HG03108 (cell line): ENCODE measurements around the gene OR8A1.
"Not testable (repeated sequence)": the region's sequence is repeated elsewhere in the genome, so short reads cannot be mapped to it uniquely, and the experiment has no call there.

Source experiments
- ATAC-seq: cut with Tn5 transposase; IDR thresholded peaks from one replicate; pipeline ENCODE4 v1.9.1; 2021; ENCODE audit warnings: moderate library complexity; ENCODE audit not compliant: unreplicated experiment

Gene OR8A1

DNA sequence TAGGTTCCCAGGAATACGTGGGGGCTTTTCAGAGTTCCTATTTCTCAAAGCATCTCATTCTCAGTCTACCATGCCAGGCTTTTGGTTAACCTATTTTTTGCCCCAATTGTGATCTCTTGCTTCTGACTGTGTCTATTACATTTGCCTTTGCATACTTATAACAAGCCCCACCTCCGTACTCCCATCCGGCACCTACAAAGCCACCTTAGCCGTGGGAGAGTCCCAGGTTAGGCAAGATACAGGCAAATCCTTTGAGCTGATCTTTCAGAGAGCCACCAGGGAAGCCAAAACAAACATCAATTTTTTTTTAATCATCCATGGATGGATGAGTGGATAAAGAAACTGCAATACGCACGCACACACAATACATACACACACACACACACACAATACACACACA, 22.8 kb downstream of the OR8A1 start:
- no peak for ATAC-seq

GRCh38 chr11:124595302-124595701, 25.5 kb downstream of the OR8A1 start:
- ATAC-seq, result no peak

DNA sequence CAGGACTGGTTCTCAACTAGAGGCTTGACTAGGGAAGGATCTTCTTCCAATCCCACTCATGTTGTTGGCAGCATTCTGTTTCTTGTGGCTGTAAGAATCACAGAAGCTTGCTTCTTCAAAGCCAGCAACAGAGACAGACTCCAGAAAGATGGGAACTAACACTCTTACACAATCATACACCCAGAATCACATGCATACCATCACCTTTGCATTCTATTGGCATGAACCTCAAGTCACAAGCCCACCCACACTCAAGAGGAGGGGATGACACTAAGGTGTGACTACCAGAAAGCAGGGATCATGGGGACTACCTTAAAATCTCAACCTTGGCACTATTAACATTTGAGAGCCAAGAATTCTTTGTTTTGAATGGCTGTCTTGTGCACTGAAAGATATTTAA, 27.8 kb downstream of the OR8A1 start:
- no peak for ATAC-seq

DNA sequence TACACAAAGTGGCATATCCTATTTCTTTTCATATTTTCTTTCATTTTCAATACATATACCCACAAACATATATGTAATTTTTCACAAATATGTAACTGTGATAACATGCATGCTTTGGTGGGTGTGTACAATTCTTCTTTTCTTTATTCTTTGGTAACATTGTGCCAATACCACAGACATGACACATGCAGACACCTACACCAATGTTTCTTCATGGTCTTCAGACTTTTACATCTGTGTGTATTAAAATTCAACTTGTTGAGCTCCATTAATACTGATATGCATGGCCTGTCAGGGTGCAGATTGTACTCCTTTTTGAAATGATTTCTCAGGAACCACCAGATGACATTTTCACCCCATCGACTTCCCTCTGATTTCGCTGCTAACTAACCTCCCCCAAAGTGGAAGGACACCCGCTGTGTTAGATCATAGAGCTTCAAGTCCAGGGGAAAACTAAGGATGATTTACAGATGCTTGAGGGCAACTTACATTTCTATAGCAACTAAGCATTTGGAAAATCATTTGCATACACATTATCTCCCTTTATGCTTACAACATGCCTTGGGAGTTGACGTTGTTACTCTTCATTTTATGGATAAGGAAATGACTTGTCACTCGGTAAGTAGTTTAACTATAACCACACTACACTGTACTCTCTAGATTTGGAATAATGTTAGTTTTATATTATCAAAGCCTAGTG, 31.0 kb downstream of the OR8A1 start:
- ATAC-seq, result no peak

- ATAC-seq, result no peak
Measured at GRCh38 chr11:124602193-124602592, 32.4 kb downstream of the OR8A1 start.

- not testable (repeated sequence) for ATAC-seq
Measured at GRCh38 chr11:124602723-124603122, 32.9 kb downstream of the OR8A1 start.

- ATAC-seq, result no peak
Measured at GRCh38 chr11:124605719-124606118, 35.9 kb downstream of the OR8A1 start.

DNA sequence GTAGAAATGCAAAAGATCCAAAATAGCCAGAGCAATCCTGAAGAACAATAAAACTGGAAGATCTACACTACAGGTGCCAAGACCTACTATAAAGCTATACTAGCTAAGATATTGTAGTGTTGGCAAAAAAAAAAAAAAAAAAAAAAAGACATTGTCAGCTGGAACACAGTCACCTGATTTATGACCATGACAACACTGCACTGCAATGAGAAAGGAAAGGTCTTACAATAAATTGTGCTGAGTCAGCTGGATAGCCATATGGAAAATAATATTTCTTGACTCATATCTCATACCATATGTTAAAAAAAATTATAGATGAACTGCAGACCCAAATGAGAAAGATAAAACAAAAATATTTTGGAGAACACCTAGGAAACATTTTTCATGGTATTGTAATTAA, 38.4 kb downstream of the OR8A1 start:
- no peak for ATAC-seq

DNA sequence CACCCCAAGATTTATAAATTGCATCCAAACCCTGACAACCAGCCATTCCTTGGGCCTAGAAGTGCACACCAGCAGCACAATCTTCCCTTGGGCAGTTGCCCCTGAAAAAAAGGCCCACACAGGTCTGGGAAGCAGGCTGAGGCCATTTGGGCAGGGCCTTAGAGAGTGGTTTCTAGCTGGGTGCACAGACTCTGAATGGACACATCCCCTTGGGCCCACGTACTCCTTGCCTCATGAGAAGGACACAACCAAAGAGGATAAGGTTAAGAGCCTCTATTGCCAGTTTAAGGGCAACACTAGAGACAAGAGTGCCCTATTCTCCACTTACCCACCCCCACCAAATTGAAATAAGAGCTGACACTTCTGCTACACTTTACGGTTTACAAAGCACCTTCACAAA, 40.5 kb downstream of the OR8A1 start:
- no peak for ATAC-seq

DNA sequence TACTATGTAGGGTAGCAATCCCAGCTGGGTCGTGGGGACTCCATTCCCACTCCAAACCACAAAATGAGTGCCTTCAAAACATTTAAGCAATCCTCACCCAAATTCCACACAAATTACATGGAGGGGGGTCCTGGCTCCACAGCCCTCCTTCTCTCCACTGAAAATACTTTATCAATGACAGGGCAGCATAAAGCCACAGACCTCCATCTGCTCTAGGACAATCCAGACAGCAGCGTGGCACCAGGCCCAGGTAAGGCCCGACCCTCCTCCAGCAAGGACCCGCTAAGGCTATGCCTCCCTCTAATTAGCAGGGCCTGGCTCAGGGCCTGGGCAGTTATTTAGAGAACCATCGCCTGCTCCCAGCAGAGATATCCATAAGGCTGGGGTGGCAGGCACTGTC, 41.3 kb downstream of the OR8A1 start, which contains the start of gene PANX3:
Gene PANX3, plus strand, starts transcription at position 365 of the 400 bp plus-strand sequence. CDS start 129 bp downstream, outside the sequence.
- no peak for ATAC-seq

GRCh38 chr11:124612045-124612444, 42.2 kb downstream of the OR8A1 start:
- ATAC-seq, result no peak

- no peak for ATAC-seq
Measured at GRCh38 chr11:124612567-124613246, 42.9 kb downstream of the OR8A1 start.

GRCh38 chr11:124618863-124619262, 49.1 kb downstream of the OR8A1 start:
- no peak for ATAC-seq
